K562 (cell line): ENCODE results near the gene PRKAR1A. TPM values are rescaled to one million over a fixed set of nuclear protein-coding genes. Genes with fewer than 3 reads are reported as not detected.

Experiments
- ATAC-seq: fragments of 200-7000 bp; cut with Tn5 transposase; 3 replicates; pipeline ENCODE4 v1.9.1; 2020; ENCODE audit warnings: moderate library complexity
- BruUV-seq: library from RNA; stranded (reverse); fragments of 400-500 nt; replicated peaks from 2 replicates; lab custom pipeline; 2021; lab: Mats Ljungman, UMichigan
- CTCF ChIA-PET: fragments of 300-600 bp; formaldehyde crosslinking; extraction: SDS; loops from one replicate; lab custom pipeline; 2021; ENCODE audit warnings: low intra/inter-chr PET ratio; lab: Yijun Ruan, JAX
- POLR2A ChIA-PET: fragments of 300-600, 350-650 bp; sonication (Branson Sonifier 250); formaldehyde crosslinking; extraction: SDS; loops from one replicate; lab custom pipeline; 2021; ENCODE audit warnings: antibody characterized with exemption, inconsistent platforms; lab: Yijun Ruan, JAX
- DNase-seq, 4 experiments: peaks; one replicate each; pipeline versions ENCODE4 v3.0.0 to v3.0.0-alpha.2; 2011 to 2018; ENCODE audit warnings: low spot score in 3 of 4, mixed read lengths in 3 of 4; ENCODE audit errors: extremely low read depth in 1 of 4
- FAIRE-seq: peaks from 2 replicates; lab custom pipeline; 2011; peaks lifted over from hg19 to GRCh38; lab: Jason Lieb, UNC
- H2AFZ ChIP-seq: 2 replicates; pipeline ENCODE4 v1.6.0; 2011; ENCODE audit warnings: low read depth, low read length, control low read depth, inconsistent platforms
- H3K27ac ChIP-seq: fragments of 200-600 bp; 3 replicates; pipeline ENCODE4 v1.8.0; 2011; ENCODE audit warnings: low read depth, mild to moderate bottlenecking, control low read depth, inconsistent platforms, low read length, moderate library complexity, mixed read lengths; ENCODE audit errors: extremely low read depth
- H3K27me3 ChIP-seq, 2 experiments: fragments of 300-600 bp in 1 of 2; 2 replicates in 1 of 2; 3 replicates in 1 of 2; pipeline versions ENCODE4 v1.6.0 to v1.8.0; 2011; ENCODE audit warnings: inconsistent platforms in 2 of 2, low read length in 2 of 2, mild to moderate bottlenecking in 1 of 2, mixed read lengths in 1 of 2, moderate library complexity in 1 of 2; ENCODE audit not compliant: control insufficient read depth in 2 of 2, insufficient read depth in 2 of 2
- H3K36me3 ChIP-seq: fragments of 300-600 bp; 3 replicates; pipeline ENCODE4 v1.8.0; 2011; ENCODE audit warnings: mild to moderate bottlenecking, low read length, inconsistent platforms; ENCODE audit not compliant: control insufficient read depth, insufficient read depth
- H3K4me1 ChIP-seq, 2 experiments: fragments of 200-600 bp in 1 of 2; replicated peaks in 1 of 2; 2 replicates in 1 of 2; 3 replicates in 1 of 2; pipeline versions ENCODE4 v1.5.1 to v1.8.0; 2011; ENCODE audit warnings: inconsistent platforms in 2 of 2, low read length in 2 of 2, mild to moderate bottlenecking in 1 of 2, mixed read lengths in 1 of 2, moderate library complexity in 1 of 2; ENCODE audit not compliant: control insufficient read depth in 2 of 2, insufficient read depth in 2 of 2
- H3K4me2 ChIP-seq: 2 replicates; pipeline ENCODE4 v1.6.1; 2011; ENCODE audit warnings: low read length, control low read depth, inconsistent platforms, mixed read lengths; ENCODE audit not compliant: insufficient read depth
- H3K4me3 ChIP-seq: fragments of 200-600 bp; sonication (generic), shearing (Covaris generic); 2 replicates; pipeline ENCODE4 v1.5.1; 2016; ENCODE audit warnings: control low read depth, inconsistent platforms
- H3K79me2 ChIP-seq: fragments of 200-600 bp; 3 replicates; pipeline ENCODE4 v1.8.0; 2011; ENCODE audit warnings: low read length, inconsistent platforms; ENCODE audit not compliant: control insufficient read depth, insufficient read depth
- H3K9ac ChIP-seq, 2 experiments: 2 replicates each; pipeline versions ENCODE4 v1.6.0 to v1.6.1; 2011; ENCODE audit warnings: low read depth in 2 of 2, low read length in 2 of 2, control low read depth in 1 of 2, inconsistent platforms in 1 of 2, mild to moderate bottlenecking in 1 of 2, mixed read lengths in 1 of 2; ENCODE audit not compliant: insufficient read depth in 1 of 2
- H3K9me1 ChIP-seq: one replicate; pipeline ENCODE4 v1.6.0; 2011; ENCODE audit warnings: inconsistent platforms, mild to moderate bottlenecking, low read length, moderate library complexity; ENCODE audit not compliant: control insufficient read depth, insufficient read depth
- H3K9me3 ChIP-seq: replicated peaks from 2 replicates; pipeline ENCODE4 v1.5.1; 2011; ENCODE audit warnings: low read depth, low read length, inconsistent platforms; ENCODE audit not compliant: control insufficient read depth, insufficient read depth
- H4K20me1 ChIP-seq: replicated peaks from 2 replicates; pipeline ENCODE4 v1.6.1; 2011; ENCODE audit warnings: low read length, inconsistent platforms, mixed read lengths; ENCODE audit not compliant: control insufficient read depth, insufficient read depth
- BCOR ChIP-seq: fragments of 450-650 bp; IDR thresholded peaks from 2 replicates; pipeline ENCODE4 v1.6.1; 2016
- DMBX1 ChIP-seq: fragments of 250-450 bp; sonication (Bioruptor Pico); IDR thresholded peaks from 2 replicates; pipeline ENCODE4 v1.8.0; 2022; ENCODE audit warnings: inconsistent platforms, mild to moderate bottlenecking, moderate library complexity, borderline replicate concordance
- ESRRA ChIP-seq: fragments of 450-650 bp; IDR thresholded peaks from 2 replicates; pipeline ENCODE4 v1.6.1; 2014; ENCODE audit warnings: low read depth, mild to moderate bottlenecking, moderate library complexity, borderline replicate concordance
- EWSR1 ChIP-seq: fragments of 450-650 bp; IDR thresholded peaks from 2 replicates; pipeline ENCODE4 v1.6.1; 2018; ENCODE audit warnings: borderline replicate concordance, mild to moderate bottlenecking, low read depth, moderate library complexity; ENCODE audit not compliant: partially characterized antibody
- IFI16 ChIP-seq: fragments of 250-450 bp; sonication (Bioruptor Pico); IDR thresholded peaks from 2 replicates; pipeline ENCODE4 v2.1.2; 2022; ENCODE audit warnings: mild to moderate bottlenecking, inconsistent platforms
- KAT8 ChIP-seq: fragments of 450-650 bp; IDR thresholded peaks from 2 replicates; pipeline ENCODE4 v1.6.1; 2016; ENCODE audit warnings: low read depth, mild to moderate bottlenecking
- KDM4B ChIP-seq, 2 experiments: fragments of 450-650 bp in 1 of 2; sonication (generic) in 1 of 2; IDR thresholded peaks; 2 replicates each; pipeline ENCODE4 v1.6.1; 2016 to 2017; ENCODE audit warnings: borderline replicate concordance in 2 of 2, antibody characterized with exemption in 1 of 2, low read depth in 1 of 2, mild to moderate bottlenecking in 1 of 2
- KDM5B ChIP-seq: fragments of 200-600 bp; sonication (generic); IDR thresholded peaks from 2 replicates; pipeline ENCODE4 v1.6.1; 2012; ENCODE audit warnings: low read depth, mild to moderate bottlenecking, moderate library complexity, low read length, control low read depth, inconsistent platforms; ENCODE audit not compliant: insufficient replicate concordance
- MAFK ChIP-seq: IDR thresholded peaks from 2 replicates; pipeline ENCODE4 v1.6.1; 2011; ENCODE audit warnings: low read length, improper control_type of control experiment
- NBN ChIP-seq: fragments of 450-650 bp; IDR thresholded peaks from 2 replicates; pipeline ENCODE4 v1.6.1; 2016; ENCODE audit warnings: low read depth, mild to moderate bottlenecking
- NR2C1 ChIP-seq, 2 experiments: fragments of 450-650 bp; IDR thresholded peaks; 2 replicates each; pipeline ENCODE4 v1.6.1; 2017; ENCODE audit warnings: mild to moderate bottlenecking in 2 of 2, antibody characterized with exemption in 1 of 2, inconsistent platforms in 1 of 2, missing compliant biosample characterization in 1 of 2, missing genetic modification characterization in 1 of 2
- POLR2B ChIP-seq: fragments of 450-650 bp; IDR thresholded peaks from 2 replicates; pipeline ENCODE4 v1.6.1; 2018; ENCODE audit warnings: low read depth; ENCODE audit not compliant: partially characterized antibody
- POLR3G ChIP-seq: IDR thresholded peaks from 2 replicates; pipeline ENCODE4 v1.6.1; 2011; ENCODE audit not compliant: insufficient read length, insufficient replicate concordance; ENCODE audit errors: extremely low read depth
- SIN3A ChIP-seq, 2 experiments: fragments of 150-350 bp in 1 of 2; IDR thresholded peaks; 2 replicates each; pipeline ENCODE4 v1.6.1; 2011 to 2016; ENCODE audit warnings: borderline replicate concordance in 2 of 2, low read depth in 2 of 2, low read length in 2 of 2, mild to moderate bottlenecking in 2 of 2, moderate library complexity in 2 of 2; ENCODE audit not compliant: control insufficient read depth in 1 of 2
- TEAD2 ChIP-seq: fragments of 450-650 bp; IDR thresholded peaks from 2 replicates; pipeline ENCODE4 v1.6.1; 2016; ENCODE audit warnings: missing genetic modification characterization, control low read depth, missing compliant biosample characterization
- ZBTB17 ChIP-seq: fragments of 450-650 bp; formaldehyde crosslinking; IDR thresholded peaks from 2 replicates; pipeline ENCODE4 v1.4.0; 2020; ENCODE audit warnings: mild to moderate bottlenecking
- ZNF12 ChIP-seq: sonication (generic); formaldehyde crosslinking; IDR thresholded peaks from 2 replicates; pipeline ENCODE4 v1.4.0; 2020; ENCODE audit warnings: mild to moderate bottlenecking, missing genetic modification reagents
- ZNF253 ChIP-seq: fragments of 250-450 bp; sonication (Bioruptor Pico); conservative IDR thresholded peaks from 2 replicates; pipeline ENCODE4 v1.6.1; 2021; ENCODE audit warnings: mild to moderate bottlenecking
- ZNF263 ChIP-seq: sonication (generic); formaldehyde crosslinking; IDR thresholded peaks from 2 replicates; pipeline ENCODE4 v1.8.0; 2022; ENCODE audit warnings: mild to moderate bottlenecking, missing genetic modification reagents, borderline replicate concordance
- WGBS: fragments of 100-300 bp; shearing (Covaris generic); methylation state at CpG from one replicate; pipeline ENCODE4 v1.1.6; 2016; ENCODE audit warnings: low coverage, mixed read lengths; ENCODE audit not compliant: insufficient coverage; ENCODE audit errors: missing lambda C conversion rate; 5-methylcytosine and 5-hydroxymethylcytosine counted together
- in situ Hi-C: fragments of 300-500 bp; cut with MboI; formaldehyde crosslinking; loops from 4 replicates; pipeline ENCODE4 v1.15.0; 2018; ENCODE audit warnings: inconsistent platforms, mixed read lengths
- intact Hi-C: fragments of 100-400 bp; cut with micrococcal nuclease; formaldehyde crosslinking; loops from 2 replicates; pipeline ENCODE4 v1.14.2; 2022
- polyA plus RNA-seq, 8 experiments: library from polyadenylated mRNA; depleted of rRNA in 4 of 8; stranded (reverse) in 5 of 8; unstranded in 3 of 8; fragments of >200 nt; fragmentation: Nextera tagmentation in 2 of 8; fragmentation: Illumina TruSeq in 1 of 8; extraction: Ambion mirVana in 2 of 8; extraction: Trizol in 1 of 8; gene quantifications; 2 replicates each; pipeline versions ENCODE4 v1.2.1 to v1.2.3, GENCODE V29; 2011 to 2014; ENCODE audit warnings: inconsistent platforms in 1 of 8, missing spikeins in 1 of 8
- total RNA-seq, 7 experiments: library from RNA; depleted of rRNA in 6 of 7; stranded (reverse); fragments of >200 nt in 6 of 7; fragmentation: Illumina TruSeq in 2 of 7; extraction: Trizol in 2 of 7; gene quantifications; 2 replicates each; pipeline versions ENCODE4 v1.2.1 to v1.2.3, GENCODE V29; 2011 to 2021; ENCODE audit warnings: low replicate concordance in 1 of 7
- TF ChIP-seq, protein P1 (sequence below): sonication (generic); formaldehyde crosslinking; IDR thresholded peaks from 2 replicates; pipeline ENCODE4 v1.9.0; 2022; ENCODE audit warnings: mild to moderate bottlenecking, missing genetic modification reagents
- TF ChIP-seq, protein P2 (sequence below): sonication (generic); formaldehyde crosslinking; IDR thresholded peaks from 2 replicates; pipeline ENCODE4 v1.8.1; 2023; ENCODE audit warnings: mild to moderate bottlenecking, missing genetic modification reagents

The PRKAR1A gene
- total and polyA plus RNA-seq, 9 of the 15 experiments (the other 6 are each of a cell fraction or from before 2014, with no cell fraction given): 15.0 to 95.6 (median 67.5) TPM

DNA sequence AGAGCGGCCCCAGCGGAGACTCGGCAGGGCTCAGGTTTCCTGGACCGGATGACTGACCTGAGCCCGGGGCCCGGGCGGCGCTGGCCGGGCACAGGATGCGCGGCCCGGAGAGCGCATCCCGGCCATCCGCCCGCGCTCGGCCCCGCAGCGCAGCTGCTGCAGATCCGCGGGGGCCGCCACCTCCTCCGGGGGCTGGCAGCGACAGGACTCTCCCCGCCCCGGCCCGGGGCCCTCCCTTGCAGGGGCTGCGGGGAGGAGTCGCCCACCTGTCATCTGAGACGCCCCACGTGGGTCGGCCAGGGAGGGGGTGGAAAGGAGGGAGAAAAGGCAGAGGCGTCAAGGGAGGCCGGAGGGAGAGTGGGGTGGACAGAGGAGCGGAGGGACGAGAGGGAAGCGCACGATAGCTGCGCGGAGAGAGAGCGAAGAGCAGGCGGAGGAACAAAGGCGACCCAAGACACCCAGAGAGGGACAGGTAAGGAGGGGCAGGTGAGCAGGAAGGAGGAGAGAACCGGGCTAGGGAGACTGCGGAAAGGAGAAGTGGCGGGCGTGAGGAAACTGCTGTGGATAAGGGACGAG lies 471 bp upstream of the PRKAR1A start:
- in situ Hi-C loops (no loop called here), intact Hi-C loops (no loop called here)
- DNase-seq (peak; percentile 62 to 81 (median 76)), FAIRE-seq (no peak), ATAC-seq (peak; percentile 69)
- H3K9ac ChIP-seq: peak overlapping the region; percentile 92
- H2AFZ ChIP-seq: peak overlapping the region; percentile 100
- peak overlapping the region; percentile 99 for H3K4me2 ChIP-seq
- H3K9me3 ChIP-seq: no peaks in the 10 kb centered on the region
- peak overlapping the region; percentile 94 for H3K27ac ChIP-seq
- H4K20me1 ChIP-seq: no peaks in the 10 kb centered on the region
- WGBS: 0% methylated on average over 15 of the region's 49 CpGs
- peak overlapping the region; percentile 81 for H3K4me3 ChIP-seq
- H3K79me2 ChIP-seq: peaks cover 33% of the 10 kb centered on the region
- CTCF ChIA-PET: interaction anchor here (0.6 kb wide), 1 partner anchor 52 kb away, joined by 3 read pairs; no protein-coding TSS in a partner anchor
- peaks cover 0 to 7% of the 10 kb centered on the region in 2 experiments; a peak in 4 of 5 replicates for H3K4me1 ChIP-seq
- no TSS peak for BruUV-seq
- H3K36me3 ChIP-seq: peaks cover 21% of the 10 kb centered on the region
- no peaks in the 10 kb centered on the region for H3K27me3 ChIP-seq
- H3K9me1 ChIP-seq: no peaks in the 10 kb centered on the region
- POLR2A ChIA-PET: interaction anchor here (0.6 to 1.2 kb wide), 8 partner anchors 9 to 75 kb away, joined by 3 to 5 read pairs (median 3); no protein-coding TSS in a partner anchor
- 0 out of 2 replicates have a peak, but pooled peaks have one; percentile 15 for TF ChIP-seq ZNF263 (CRISPR knock-in tag)
- peak; percentile 16 for TF ChIP-seq KDM5B
- TF ChIP-seq ZNF253 (CRISPR knock-in tag): no peak
- TF ChIP-seq KAT8: no peak
- TF ChIP-seq IFI16: no peak
- 0 out of 2 replicates have a peak, but pooled peaks have one; percentile 7 for TF ChIP-seq ZBTB17 (CRISPR knock-in tag)
- TF ChIP-seq DMBX1 (CRISPR knock-in tag): no peak
- TF ChIP-seq POLR3G: no peak
- TF ChIP-seq KDM4B (IDR thresholded peaks at IDR 0.05; ENCODE audit: borderline replicate concordance in 2 of 2, low read depth in 1 of 2): no peak
- TF ChIP-seq TEAD2: no peak
- TF ChIP-seq POLR2B: no peak
- TF ChIP-seq, protein P1, sequence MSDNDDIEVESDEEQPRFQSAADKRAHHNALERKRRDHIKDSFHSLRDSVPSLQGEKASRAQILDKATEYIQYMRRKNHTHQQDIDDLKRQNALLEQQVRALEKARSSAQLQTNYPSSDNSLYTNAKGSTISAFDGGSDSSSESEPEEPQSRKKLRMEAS: peak; percentile 75
- peak; percentile 3; the same call in 1 of the 2 replicates for TF ChIP-seq ZNF12 (CRISPR knock-in tag)
- no peak for TF ChIP-seq MAFK
- TF ChIP-seq BCOR: peak; percentile 25
- TF ChIP-seq SIN3A (IDR thresholded peaks at IDR 0.05; ENCODE audit: borderline replicate concordance in 2 of 2, control insufficient read depth in 1 of 2, low read depth in 2 of 2, low read length in 2 of 2): peak; percentile 20 to 53; a peak in 2 of 4 replicates
- 0 out of 2 replicates have a peak, but pooled peaks have one; percentile 70 for TF ChIP-seq NBN
- no peak for TF ChIP-seq NR2C1 (IDR thresholded peaks at IDR 0.05)
- no peak for TF ChIP-seq NR2C1 (tag; IDR thresholded peaks at IDR 0.05)
- TF ChIP-seq, protein P2, sequence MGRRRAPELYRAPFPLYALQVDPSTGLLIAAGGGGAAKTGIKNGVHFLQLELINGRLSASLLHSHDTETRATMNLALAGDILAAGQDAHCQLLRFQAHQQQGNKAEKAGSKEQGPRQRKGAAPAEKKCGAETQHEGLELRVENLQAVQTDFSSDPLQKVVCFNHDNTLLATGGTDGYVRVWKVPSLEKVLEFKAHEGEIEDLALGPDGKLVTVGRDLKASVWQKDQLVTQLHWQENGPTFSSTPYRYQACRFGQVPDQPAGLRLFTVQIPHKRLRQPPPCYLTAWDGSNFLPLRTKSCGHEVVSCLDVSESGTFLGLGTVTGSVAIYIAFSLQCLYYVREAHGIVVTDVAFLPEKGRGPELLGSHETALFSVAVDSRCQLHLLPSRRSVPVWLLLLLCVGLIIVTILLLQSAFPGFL (CRISPR knock-in tag): no peak
- TF ChIP-seq EWSR1: no peak
- no peak for TF ChIP-seq ESRRA
